ENCODE data around the gene GRPEL2.

DNA sequence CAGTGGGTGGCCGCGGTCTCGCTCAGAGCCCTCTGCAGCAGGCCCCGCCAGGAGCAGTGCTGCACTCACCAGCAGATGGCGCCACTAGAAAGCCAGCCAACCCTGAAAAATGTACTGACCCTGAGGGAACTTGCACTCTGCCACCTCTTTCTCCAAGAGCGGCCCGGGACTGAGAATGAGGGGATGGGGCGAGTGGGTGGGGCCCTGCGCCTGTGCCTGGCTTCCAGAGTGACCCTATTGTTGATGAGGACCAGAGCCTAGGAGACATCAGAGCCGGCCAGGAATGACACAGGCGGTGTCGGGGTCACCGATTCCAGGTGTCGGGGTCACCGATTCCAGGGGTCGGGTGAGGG lies 36.7 kb downstream of the GRPEL2 start:
- no peak for TF ChIP-seq YY1 (IDR thresholded peaks at IDR 0.05; ENCODE audit: insufficient read depth, insufficient read length)
- no peak for TF ChIP-seq ZNF274 (IDR thresholded peaks at IDR 0.05; ENCODE audit: low read depth, low read length)
